DMS153 (cell line): ENCODE results near the gene PEX16.

Experiments used
- DNase-seq: peaks from one replicate; lab custom pipeline; 2025; lab: John Stamatoyannopoulos, UW

PEX16 gene

DNA sequence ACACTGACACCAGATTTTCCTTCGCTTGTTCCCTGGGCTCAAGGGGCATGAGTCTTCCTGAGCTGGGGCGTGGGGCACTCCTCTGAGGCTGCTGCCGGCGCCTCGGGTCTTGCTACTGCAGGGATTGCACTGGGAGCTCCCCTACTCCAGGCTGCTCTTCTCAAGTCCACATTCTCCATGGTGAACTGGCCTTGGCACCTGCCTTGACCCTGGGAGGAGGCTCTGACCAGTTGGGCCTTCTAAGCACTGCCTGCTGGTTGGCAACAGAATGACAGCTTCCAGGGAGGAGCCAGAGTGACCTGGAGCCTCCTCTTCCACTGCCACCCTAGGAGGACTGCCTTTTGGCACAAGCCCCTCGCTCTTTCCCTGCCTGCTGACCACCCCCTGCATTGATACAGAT, 20.1 kb downstream of the PEX16 start:
- no peak for DNase-seq

GRCh38 chr11:45896422-45896984, 21.2 kb downstream of the PEX16 start:
- peak; percentile 73 for DNase-seq

DNA sequence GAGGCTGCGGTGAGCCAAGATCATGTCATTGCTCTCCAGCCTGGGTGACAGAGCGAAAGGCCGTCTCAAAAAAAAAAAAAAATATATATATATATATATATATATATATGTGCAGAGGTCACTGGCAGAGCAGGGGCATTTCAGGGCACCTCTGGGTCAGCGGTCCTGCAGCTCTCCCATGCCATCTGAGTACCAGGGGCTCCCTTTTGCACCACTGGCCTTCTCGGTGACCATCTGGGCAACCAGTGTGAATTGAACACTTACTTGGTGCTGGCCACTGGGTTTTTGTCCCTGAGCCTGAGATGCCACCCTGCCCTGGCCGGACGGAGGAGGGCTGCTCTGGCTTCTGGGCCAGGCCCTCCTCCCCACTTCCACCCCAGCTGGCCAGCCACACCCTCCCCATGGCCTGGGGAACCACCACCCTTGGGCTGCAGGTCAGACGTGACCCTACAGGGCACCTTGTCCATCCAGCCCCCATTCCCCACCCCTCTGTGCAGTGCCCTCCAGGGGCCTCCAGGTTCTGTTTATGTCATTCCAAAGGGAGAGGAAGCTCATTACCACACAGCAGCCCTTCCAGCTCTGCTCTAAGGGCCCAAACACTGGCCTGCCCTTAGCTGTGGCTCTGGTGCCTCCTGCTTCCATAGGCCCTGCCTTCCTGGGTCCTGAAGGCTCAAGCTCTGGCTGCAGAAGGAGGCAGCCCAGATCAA, 22.0 kb downstream of the PEX16 start:
- no peak for DNase-seq

GRCh38 chr11:45894555-45895247, 23.0 kb downstream of the PEX16 start:
- DNase-seq, result no peak

DNA sequence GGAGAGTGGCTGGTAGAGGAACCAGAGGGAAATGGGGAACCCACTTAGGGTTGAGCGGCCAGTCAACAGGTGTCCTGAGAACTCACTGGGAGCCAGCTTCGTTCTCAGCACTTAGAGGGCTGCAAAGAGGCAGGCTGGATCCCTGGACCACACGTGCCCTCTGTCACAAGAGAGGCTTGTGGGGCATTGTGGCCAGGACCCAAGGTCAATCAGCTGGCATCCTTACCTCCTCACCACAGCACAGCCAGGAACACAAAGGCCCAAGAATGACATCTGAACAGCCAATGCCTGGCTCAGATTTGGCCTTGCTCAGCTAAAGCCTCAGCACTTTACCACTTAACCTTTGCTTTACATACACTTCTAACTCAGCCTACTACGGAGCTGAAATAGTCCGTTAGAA, 24.8 kb downstream of the PEX16 start:
- DNase-seq, result no peak

DNA sequence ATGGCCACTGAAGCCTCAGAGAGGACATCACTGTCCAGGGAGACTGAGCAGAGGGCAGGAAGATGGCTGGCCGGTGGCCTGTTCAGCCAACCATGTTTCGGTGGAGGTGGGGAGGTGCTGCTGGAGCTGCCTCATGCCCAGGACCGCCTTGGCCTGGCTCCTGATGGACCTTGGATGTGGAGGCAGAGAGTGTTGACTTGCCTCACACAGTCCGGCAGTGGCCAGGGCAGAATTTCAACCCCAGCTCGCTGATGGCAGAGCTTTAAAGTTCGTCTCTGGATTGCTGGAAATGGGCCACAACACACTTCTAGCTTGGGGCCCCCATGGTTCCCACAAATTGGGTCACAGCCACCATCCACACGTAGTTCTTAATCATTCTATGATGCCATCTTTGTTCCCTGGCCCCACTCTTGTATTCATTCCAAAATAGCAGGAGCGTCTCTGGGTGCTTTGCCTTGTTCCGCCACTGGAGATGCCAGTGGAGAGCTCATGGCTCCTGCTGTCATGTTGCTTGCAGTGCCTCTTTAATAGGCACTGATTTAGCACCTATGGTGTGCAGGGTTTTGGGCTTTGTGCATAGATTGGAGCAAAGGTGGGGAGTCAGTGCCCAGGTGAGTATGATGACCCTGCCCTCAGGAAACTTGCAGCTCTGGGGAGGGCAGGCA, 26.7 kb downstream of the PEX16 start:
- no peak for DNase-seq

- DNase-seq, result no peak
These were observed 27.7 kb downstream of the PEX16 start for GRCh38 chr11:45889966-45890365.

- DNase-seq, result no peak
These were observed 28.1 kb downstream of the PEX16 start for GRCh38 chr11:45889555-45889954.

DNA sequence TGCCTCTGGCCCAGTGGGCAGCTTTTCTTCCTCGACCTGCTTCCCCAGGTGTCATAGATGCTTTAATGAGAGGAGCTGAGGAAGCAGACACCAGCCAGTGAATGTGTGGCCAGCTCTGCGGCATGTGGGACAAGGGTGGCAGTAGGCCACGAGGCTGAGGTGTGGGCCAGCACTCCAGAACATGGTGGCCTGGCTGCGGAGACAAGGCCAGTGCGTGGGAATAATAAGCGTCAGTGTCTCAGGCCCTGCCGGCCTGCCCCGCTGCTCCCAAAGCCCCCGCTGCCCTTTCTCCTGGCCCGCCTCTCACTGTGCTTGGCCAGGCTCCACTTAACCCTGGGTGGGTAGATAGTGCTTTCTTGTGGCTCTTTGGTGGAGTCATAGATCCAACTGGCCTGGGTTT, 30.1 kb downstream of the PEX16 start:
- no peak for DNase-seq

GRCh38 chr11:45886816-45887520, 30.7 kb downstream of the PEX16 start:
- DNase-seq, result no peak

GRCh38 chr11:45885921-45886721, 31.6 kb downstream of the PEX16 start:
- DNase-seq, result no peak

DNA sequence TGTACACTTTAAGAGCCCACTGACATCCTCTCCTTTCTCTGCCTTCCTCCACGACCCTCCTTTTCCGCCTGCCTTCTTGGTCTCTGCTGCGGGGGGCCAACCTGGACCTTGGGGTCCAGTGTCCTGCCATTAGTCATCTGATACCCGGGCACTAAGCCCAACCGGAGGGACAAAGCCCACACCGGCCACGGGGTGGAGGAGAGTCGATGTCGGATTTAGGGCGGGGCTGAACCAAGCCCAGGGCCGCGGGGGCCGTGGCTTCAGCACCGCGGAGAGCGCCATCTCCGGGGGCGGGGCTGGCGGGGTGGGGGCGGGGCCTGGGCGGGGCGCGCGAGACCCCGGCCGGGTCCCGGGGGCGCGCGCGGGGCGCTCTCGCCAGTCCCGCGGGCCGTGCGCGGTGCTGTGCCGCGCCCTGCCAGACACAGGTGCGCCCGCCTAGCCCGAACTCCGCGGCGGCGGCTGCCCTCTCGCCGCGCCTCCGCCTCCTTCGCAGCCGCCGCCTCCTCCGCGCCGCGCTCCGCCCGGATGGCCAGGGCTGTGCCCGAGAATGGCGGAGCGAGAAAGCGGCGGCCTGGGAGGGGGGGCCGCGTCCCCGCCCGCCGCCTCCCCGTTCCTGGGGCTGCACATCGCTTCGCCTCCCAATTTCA, 32.3 kb downstream of the PEX16 start, which contains the start of gene MAPK8IP1:
MAPK8IP1 (plus strand) TSS at position 378 of the 647 bp plus-strand sequence; CDS start at position 548, 170 bp downstream.
- no peak for DNase-seq

DNA sequence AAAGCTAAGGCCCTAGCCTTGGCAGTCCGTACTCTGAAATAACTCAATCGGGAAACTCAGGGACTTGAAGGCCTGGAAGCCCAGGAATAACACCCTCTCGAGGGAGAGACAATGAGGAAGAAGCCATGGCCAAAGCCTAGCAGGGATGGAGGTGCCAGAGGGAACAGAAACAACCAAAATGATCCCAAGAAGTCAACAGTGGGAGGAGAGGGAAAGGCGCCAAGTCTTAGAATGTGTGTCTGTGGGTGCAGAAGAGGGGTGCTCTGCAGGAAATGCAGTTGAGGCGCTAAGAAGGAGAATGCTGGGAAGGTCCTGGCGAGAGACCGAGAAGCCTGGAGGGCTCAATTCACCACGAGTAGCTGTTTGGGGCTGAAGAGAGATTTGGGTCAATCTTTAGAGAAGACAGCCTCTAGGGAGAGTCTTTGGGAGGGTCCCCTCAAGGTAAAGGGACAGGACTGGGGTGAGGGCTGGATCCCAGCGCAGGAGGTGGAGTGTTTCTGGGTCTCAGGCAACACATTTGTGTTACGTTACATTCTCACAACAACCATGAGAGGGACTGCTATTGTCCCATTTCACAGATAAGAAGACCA, 33.0 kb downstream of the PEX16 start:
- no peak for DNase-seq

DNA sequence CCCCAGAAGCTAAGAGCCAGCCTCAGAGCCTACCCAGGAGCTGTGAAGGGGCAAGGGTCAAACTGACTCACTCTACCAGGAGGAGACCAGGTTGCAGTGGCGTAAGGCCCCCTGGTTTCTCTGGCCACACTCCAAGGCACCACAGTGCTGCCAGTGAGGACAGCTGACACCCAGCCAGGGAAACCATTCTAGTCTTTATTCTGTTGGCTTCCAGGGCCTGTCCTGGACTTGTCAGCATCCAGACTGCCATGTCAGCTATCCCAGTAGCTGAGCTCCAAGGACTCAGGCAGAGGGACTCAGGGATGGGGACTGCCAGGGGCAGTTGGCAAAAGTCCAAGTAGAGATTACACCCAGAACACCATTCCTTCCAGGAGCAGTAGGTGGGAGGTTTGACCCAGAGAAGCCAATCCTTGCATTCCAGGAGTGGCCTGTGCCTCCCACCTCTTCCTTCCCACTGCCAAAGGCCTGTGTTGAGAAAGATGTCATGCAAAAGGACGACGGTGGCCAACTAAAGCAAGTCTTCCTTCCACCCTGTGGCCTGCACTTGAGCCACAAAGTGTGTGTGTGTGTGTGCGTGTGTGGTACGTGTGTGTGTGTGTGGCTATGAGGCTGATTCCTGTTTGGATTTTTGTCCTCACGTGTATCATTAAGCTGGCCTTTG, 35.8 kb downstream of the PEX16 start:
- no peak for DNase-seq

GRCh38 chr11:45880772-45881570, 36.7 kb downstream of the PEX16 start:
- no peak for DNase-seq

- peak; percentile 64 for DNase-seq
These were observed 37.6 kb downstream of the PEX16 start for GRCh38 chr11:45879803-45880686.

GRCh38 chr11:45877845-45878244, 39.8 kb downstream of the PEX16 start:
- DNase-seq, result no peak

DNA sequence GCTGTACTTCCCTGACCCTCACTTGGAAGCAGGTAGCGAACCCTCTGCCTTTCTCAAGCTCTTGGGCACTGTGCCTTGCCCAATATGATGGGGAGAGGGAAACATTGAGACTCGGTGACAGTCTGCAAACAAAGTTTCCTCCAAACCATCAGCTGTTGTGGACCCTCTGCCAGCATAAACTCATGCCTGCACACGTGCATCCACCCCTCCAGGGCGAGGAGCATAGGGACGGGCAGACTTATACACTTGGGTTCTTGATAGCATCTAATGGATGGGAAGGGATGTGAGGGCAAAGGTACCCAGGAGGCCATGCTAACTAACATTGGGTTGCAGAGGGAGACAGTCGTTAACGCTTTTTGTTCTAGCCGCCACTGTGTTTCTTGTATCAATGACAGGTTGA, 40.5 kb downstream of the PEX16 start:
- no peak for DNase-seq
